Measurements from ENCODE around the gene CYTH3.
"Not testable (repeated sequence)": the region's sequence is repeated elsewhere in the genome, so short reads cannot be mapped to it uniquely, and the experiment has no call there.

DNA sequence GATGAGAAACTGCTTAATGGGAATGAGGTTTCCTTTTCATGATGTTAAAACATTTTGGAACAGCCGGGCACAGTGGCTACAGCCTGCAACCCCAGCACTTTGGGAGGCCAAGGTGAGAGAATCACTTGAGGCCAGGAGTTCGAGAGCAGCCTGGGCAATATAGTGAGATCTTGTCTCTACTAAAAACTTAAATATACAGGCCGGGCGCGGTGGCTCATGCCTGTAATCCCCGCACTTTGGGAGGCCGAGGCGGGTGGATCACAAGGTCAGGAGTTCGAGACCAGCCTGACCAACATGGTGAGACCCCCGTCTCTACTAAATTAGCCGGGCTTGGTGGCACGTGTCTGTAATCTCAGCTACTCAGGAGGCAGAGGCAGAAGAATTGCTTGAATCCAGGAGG is 19.5 kb upstream of the CYTH3 start:
- TF ChIP-seq CTCF (IDR thresholded peaks at IDR 0.05); ZFX (IDR thresholded peaks at IDR 0.05; ENCODE audit: borderline replicate concordance): not testable (repeated sequence)

Measured in 22Rv1 (cell line).